CD8-positive, alpha-beta memory T cell (primary cell): ENCODE measurements around the gene UBXN2A. TPM values are rescaled to one million over a fixed set of nuclear protein-coding genes. Genes with fewer than 3 reads are reported as not detected.
A peak's percentile ranks its signal among the peaks of the same experiment; 100 is the strongest.

ENCODE experiments used
- CTCF ChIA-PET: fragments of 350-600 bp; sonication (Branson Sonifier 250); formaldehyde crosslinking; loops from one replicate; lab custom pipeline; 2021; ENCODE audit warnings: antibody characterized with exemption; lab: Charles Lee
- POLR2A ChIA-PET: fragments of 350-600 bp; sonication (Branson Sonifier 250); formaldehyde crosslinking; loops from one replicate; lab custom pipeline; 2021; ENCODE audit warnings: antibody characterized with exemption; lab: Charles Lee
- DNase-seq, 5 donors: peaks; one replicate each; pipeline versions ENCODE4 v3.0.0 to v3.0.0-alpha.2; 2020 to 2022; ENCODE audit warnings: mixed read lengths in 1 of 5
- H3K27ac ChIP-seq: one replicate; pipeline ENCODE4 v1.7.0; 2013; ENCODE audit warnings: low read depth, mild to moderate bottlenecking, low read length, moderate library complexity
- H3K27me3 ChIP-seq: 2 replicates; pipeline ENCODE4 v1.7.0; 2013; ENCODE audit warnings: low read length, mild to moderate bottlenecking; ENCODE audit not compliant: insufficient read depth, poor library complexity, severe bottlenecking
- H3K36me3 ChIP-seq: 2 replicates; pipeline ENCODE4 v1.7.0; 2013; ENCODE audit warnings: mild to moderate bottlenecking, low read length, moderate library complexity; ENCODE audit not compliant: insufficient read depth
- H3K4me1 ChIP-seq: 2 replicates; pipeline ENCODE4 v1.7.0; 2013; ENCODE audit warnings: mild to moderate bottlenecking, low read length, moderate library complexity; ENCODE audit not compliant: insufficient read depth
- H3K4me3 ChIP-seq: 2 replicates; pipeline ENCODE4 v1.7.0; 2013; ENCODE audit warnings: mild to moderate bottlenecking, low read length
- H3K9me3 ChIP-seq: 2 replicates; pipeline ENCODE4 v1.7.0; 2013; ENCODE audit warnings: mild to moderate bottlenecking, low read length
- H3K27ac Mint-ChIP-seq, 8 donors: one replicate each; pipeline ENCODE4 v1.8.0; 2020 to 2021; ENCODE audit warnings: mixed read lengths in 8 of 8, mild to moderate bottlenecking in 6 of 8, inconsistent platforms in 3 of 8, moderate library complexity in 3 of 8
- H3K27me3 Mint-ChIP-seq, 2 donors: one replicate each; pipeline ENCODE4 v1.8.0; 2020 to 2021; ENCODE audit warnings: mixed read lengths in 2 of 2, mild to moderate bottlenecking in 1 of 2, moderate library complexity in 1 of 2
- H3K36me3 Mint-ChIP-seq, 3 donors: one replicate each; pipeline ENCODE4 v1.8.0; 2020 to 2021; ENCODE audit warnings: mixed read lengths in 3 of 3, inconsistent platforms in 1 of 3, mild to moderate bottlenecking in 1 of 3
- H3K4me1 Mint-ChIP-seq, 3 donors: one replicate each; pipeline ENCODE4 v1.8.0; 2020 to 2021; ENCODE audit warnings: mixed read lengths in 3 of 3, inconsistent platforms in 1 of 3, mild to moderate bottlenecking in 1 of 3
- H3K4me3 Mint-ChIP-seq, 7 donors: one replicate each; pipeline ENCODE4 v1.8.0; 2020 to 2021; ENCODE audit warnings: mixed read lengths in 7 of 7, mild to moderate bottlenecking in 6 of 7, moderate library complexity in 4 of 7, inconsistent platforms in 2 of 7
- H3K9me3 Mint-ChIP-seq, 5 donors: one replicate each; pipeline ENCODE4 v1.8.0; 2020 to 2022; ENCODE audit warnings: mixed read lengths in 5 of 5, mild to moderate bottlenecking in 3 of 5, moderate library complexity in 2 of 5, inconsistent platforms in 1 of 5
- polyA plus RNA-seq: library from polyadenylated mRNA; unstranded; fragments of 300-500 nt; fragmentation: Illumina TruSeq; gene quantifications from one replicate; pipeline ENCODE4 v1.2.3, GENCODE V29; 2021
- total RNA-seq, 2 experiments: library from RNA; stranded (reverse); gene quantifications; one replicate each; pipeline ENCODE4 v1.2.3, GENCODE V29; 2021

Gene UBXN2A
- total and polyA plus RNA-seq, 3 experiments from 2014 or later: 13.3 to 14.3 (median 13.9) TPM

GRCh38 chr2:23926290-23926749 lies 13.9 kb upstream of the UBXN2A start:
- Mint-ChIP-seq H3K4me1 (peaks cover 45 to 72% (median 51%) of the 10 kb centered on the region in 3 donors), H3K27me3 (no peaks in the 10 kb centered on the region), H3K9me3 (no peaks in the 10 kb centered on the region), H3K27ac (peak overlapping the region; percentile 99 to 100 (median 100)), H3K4me3 (peak overlapping the region; percentile 97 to 99 (median 98)), H3K36me3 (peaks cover 0 to 18% (median 3%) of the 10 kb centered on the region in 3 donors)
- peak overlapping the region; percentile 81 for H3K4me3 ChIP-seq
- H3K27ac ChIP-seq: peak overlapping the region; percentile 98
- H3K4me1 ChIP-seq: peaks cover 39% of the 10 kb centered on the region
- H3K9me3 ChIP-seq: no peaks in the 10 kb centered on the region
- CTCF ChIA-PET: interaction anchor here (0.6 to 4.5 kb wide), 27 partner anchors 14 to 456 kb away, joined by 3 to 81 read pairs (median 4); partner anchors contain the start of genes FKBP1B, SF3B6, TP53I3 and UBXN2A
- H3K36me3 ChIP-seq: no peaks in the 10 kb centered on the region
- peak in 2 of 5 donors; percentile 12 to 52 for DNase-seq
- POLR2A ChIA-PET: interaction anchor here (0.6 to 5.2 kb wide), 11 partner anchors 14 to 1436 kb away, joined by 3 to 69 read pairs (median 3); partner anchors contain the start of genes FKBP1B, SF3B6, TP53I3 and UBXN2A
- H3K27me3 ChIP-seq: no peaks in the 10 kb centered on the region

- Histone ChIP-seq H3K36me3 (no peaks in the 10 kb centered on the region), H3K4me3 (peak within 1 kb of the TSS; percentile 81), H3K27me3 (no peaks in the 10 kb centered on the region), H3K4me1 (peaks cover 39% of the 10 kb centered on the region), H3K27ac (peak within 1 kb of the TSS; percentile 98), H3K9me3 (no peaks in the 10 kb centered on the region)
- Mint-ChIP-seq H3K4me3 (peak within 1 kb of the TSS; percentile 97 to 99 (median 98)), H3K9me3 (no peaks in the 10 kb centered on the region), H3K27me3 (no peaks in the 10 kb centered on the region), H3K36me3 (peaks cover 0 to 18% (median 3%) of the 10 kb centered on the region in 3 donors), H3K27ac (peak within 1 kb of the TSS; percentile 99 to 100 (median 100)), H3K4me1 (peaks cover 45 to 66% (median 48%) of the 10 kb centered on the region in 3 donors)
- ChIA-PET CTCF (interaction anchor here (0.6 to 4.5 kb wide), 34 partner anchors 9 to 456 kb away, joined by 3 to 81 read pairs (median 4); partner anchors contain the start of genes FKBP1B, SF3B6, TP53I3 and UBXN2A), POLR2A (interaction anchor here (0.6 to 5.2 kb wide), 14 partner anchors 14 to 1436 kb away, joined by 3 to 69 read pairs (median 3); partner anchors contain the start of genes CENPO, FKBP1B, PTRHD1 and SF3B6)
- peak; percentile 90 to 97 (median 94) for DNase-seq
Observed at GRCh38 chr2:23926750-23927571, 13.3 kb upstream of the UBXN2A start, which contains the start of gene ATAD2B. Gene ATAD2B (minus strand): TSS chr2:23927123. CDS start chr2:23926770, 353 bp downstream.

DNA sequence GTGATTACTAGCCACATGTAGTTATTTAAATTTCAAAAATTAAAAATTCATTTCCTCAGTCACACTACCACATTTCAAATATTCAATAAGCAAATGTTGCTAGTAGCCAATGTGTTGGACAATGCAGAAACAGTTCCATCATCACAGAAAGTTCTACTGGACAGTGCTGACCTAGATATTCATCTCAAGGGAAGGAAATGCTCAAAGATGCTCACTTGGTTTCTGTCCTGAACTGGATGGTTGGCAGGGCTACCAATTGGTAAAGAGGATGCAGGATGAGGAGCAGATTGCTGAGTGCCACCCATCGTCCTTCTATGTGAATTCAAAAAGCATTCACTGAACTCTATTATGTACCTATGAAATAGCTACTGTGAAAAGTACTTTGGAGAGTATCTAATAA lies 6.0 kb upstream of the UBXN2A start:
- no peak overlapping the region for H3K27ac ChIP-seq
- DNase-seq: no peak
- H3K4me3 ChIP-seq: no peak overlapping the region
- no peaks in the 10 kb centered on the region for H3K9me3 ChIP-seq
- Mint-ChIP-seq H3K27me3 (no peaks in the 10 kb centered on the region), H3K4me3 (no peak overlapping the region), H3K36me3 (peaks cover 0 to 3% (median 2%) of the 10 kb centered on the region in 3 donors), H3K4me1 (peaks cover 5 to 12% (median 7%) of the 10 kb centered on the region in 3 donors), H3K27ac (peak overlapping the region in 1 of 8 donors; percentile 34), H3K9me3 (no peaks in the 10 kb centered on the region)
- ChIA-PET CTCF (no interaction called here), POLR2A (no interaction called here)
- no peaks in the 10 kb centered on the region for H3K36me3 ChIP-seq
- no peaks in the 10 kb centered on the region for H3K27me3 ChIP-seq
- H3K4me1 ChIP-seq: peaks cover 3% of the 10 kb centered on the region

DNA sequence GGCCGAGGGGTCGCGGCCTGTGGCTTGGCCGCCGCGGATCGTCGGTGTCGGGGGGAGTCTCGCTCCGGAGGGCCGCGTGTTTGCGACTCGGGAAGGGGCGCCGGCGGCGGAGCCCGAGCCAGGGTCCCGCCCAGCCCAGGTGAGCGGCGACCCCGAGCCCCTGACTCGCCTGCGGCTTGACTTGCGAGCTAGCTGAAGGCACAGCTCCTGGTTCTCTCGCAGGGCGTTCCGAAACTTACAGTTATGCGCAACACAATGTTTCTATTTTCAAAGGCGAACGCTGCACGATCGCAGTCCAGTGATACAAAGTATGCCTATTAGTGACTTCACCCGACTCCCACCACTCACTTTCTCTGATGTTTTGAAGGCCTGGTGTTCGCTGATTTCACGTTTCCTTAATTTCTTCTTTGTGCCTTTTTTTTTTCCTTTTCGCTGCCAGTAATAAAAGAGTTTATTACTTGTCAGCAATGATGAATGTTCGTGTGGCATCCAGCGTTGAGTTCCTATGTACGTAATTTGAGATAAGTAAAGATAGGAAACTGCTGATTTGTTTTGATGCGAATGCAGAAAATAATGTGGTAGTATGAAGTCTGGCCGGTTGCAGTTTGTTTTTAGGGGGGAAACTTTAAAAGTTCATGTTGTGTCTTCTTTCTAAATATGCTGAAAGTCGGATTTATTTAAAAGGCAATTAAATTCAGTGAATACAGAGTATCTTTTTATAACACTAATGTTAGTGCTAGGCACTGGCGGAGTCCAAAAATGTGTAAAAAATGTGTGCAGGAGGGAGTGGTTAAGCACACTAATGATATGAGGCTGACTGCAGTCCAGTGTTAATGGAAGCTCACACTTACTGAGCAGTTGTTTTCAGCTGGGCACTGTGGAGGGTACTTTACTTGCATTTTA lies 706 bp downstream of the UBXN2A start:
- H3K9me3 Mint-ChIP-seq: no peaks in the 10 kb centered on the region

GRCh38 chr2:23941644-23942043 lies 1.4 kb downstream of the UBXN2A start:
- H3K9me3 ChIP-seq: no peaks in the 10 kb centered on the region
- Mint-ChIP-seq H3K27ac (peak overlapping the region in 2 of 8 donors; percentile 20 to 92), H3K27me3 (peaks cover 0 to 1% of the 10 kb centered on the region in 2 donors), H3K4me1 (peaks cover 23 to 41% (median 34%) of the 10 kb centered on the region in 3 donors), H3K9me3 (no peaks in the 10 kb centered on the region), H3K36me3 (peaks cover 0 to 9% (median 3%) of the 10 kb centered on the region in 3 donors), H3K4me3 (peak overlapping the region in 5 of 7 donors; percentile 2 to 40 (median 29))
- no peak overlapping the region for H3K4me3 ChIP-seq
- CTCF ChIA-PET: interaction anchor here (1.0 to 8.7 kb wide), 3 partner anchors 8 to 17 kb away, joined by 3 to 81 read pairs (median 3); partner anchors contain the start of gene ATAD2B
- H3K4me1 ChIP-seq: peaks cover 12% of the 10 kb centered on the region
- POLR2A ChIA-PET: interaction anchor here (4.7 kb wide), 1 partner anchor 15 kb away, joined by 69 read pairs; the partner anchor contains the start of gene ATAD2B
- H3K27ac ChIP-seq: no peak overlapping the region
- H3K27me3 ChIP-seq: no peaks in the 10 kb centered on the region
- no peaks in the 10 kb centered on the region for H3K36me3 ChIP-seq
- DNase-seq: no peak

More for the DNA sequence above, 706 bp downstream of the UBXN2A start:
- Mint-ChIP-seq H3K4me3 (peak overlapping the region; percentile 88 to 99 (median 90)), H3K27me3 (peaks cover 0 to 1% of the 10 kb centered on the region in 2 donors), H3K4me1 (peaks cover 23 to 41% (median 34%) of the 10 kb centered on the region in 3 donors), H3K27ac (peak overlapping the region; percentile 4 to 96 (median 92)), H3K36me3 (peaks cover 0 to 9% (median 3%) of the 10 kb centered on the region in 3 donors)
- DNase-seq: no peak
- Histone ChIP-seq H3K27ac (peak overlapping the region; percentile 75), H3K27me3 (no peaks in the 10 kb centered on the region), H3K36me3 (no peaks in the 10 kb centered on the region), H3K4me1 (peaks cover 12% of the 10 kb centered on the region), H3K4me3 (peak overlapping the region; percentile 83), H3K9me3 (no peaks in the 10 kb centered on the region)
- CTCF ChIA-PET: interaction anchor here (1.0 to 8.7 kb wide), 4 partner anchors 9 to 16 kb away, joined by 3 to 81 read pairs (median 3); partner anchors contain the start of gene ATAD2B
- POLR2A ChIA-PET: interaction anchor here (1.3 to 4.7 kb wide), 2 partner anchors 14 to 107 kb away, joined by 4 to 69 read pairs; partner anchors contain the start of gene ATAD2B

- Mint-ChIP-seq H3K27ac (peak overlapping the region in 1 of 8 donors; percentile 7), H3K36me3 (peaks cover 0 to 9% (median 3%) of the 10 kb centered on the region in 3 donors), H3K9me3 (no peaks in the 10 kb centered on the region), H3K4me1 (peaks cover 24 to 41% (median 38%) of the 10 kb centered on the region in 3 donors), H3K27me3 (peaks cover 0 to 1% of the 10 kb centered on the region in 2 donors), H3K4me3 (peak overlapping the region in 1 of 7 donors; percentile 75)
- Histone ChIP-seq H3K4me3 (no peak overlapping the region), H3K36me3 (no peaks in the 10 kb centered on the region), H3K4me1 (peaks cover 12% of the 10 kb centered on the region), H3K27me3 (no peaks in the 10 kb centered on the region), H3K27ac (no peak overlapping the region), H3K9me3 (no peaks in the 10 kb centered on the region)
- DNase-seq: no peak
- CTCF ChIA-PET: interaction anchor here (8.7 kb wide), 1 partner anchor 16 kb away, joined by 81 read pairs; the partner anchor contains the start of gene ATAD2B
- POLR2A ChIA-PET: no interaction called here
Observed at GRCh38 chr2:23943666-23944065, 3.4 kb downstream of the UBXN2A start.
